GM19438 (cell line): ENCODE measurements around the gene LRMDA.
"Not testable (repeated sequence)": the region's sequence is repeated elsewhere in the genome, so short reads cannot be mapped to it uniquely, and the experiment has no call there.

ENCODE experiments used
- ATAC-seq: cut with Tn5 transposase; IDR thresholded peaks from one replicate; pipeline ENCODE4 v1.9.1; 2021; ENCODE audit warnings: low read depth; ENCODE audit not compliant: unreplicated experiment

Gene LRMDA

GRCh38 chr10:76049581-76050290, 618.3 kb downstream of the LRMDA start:
- ATAC-seq = no peak

- ATAC-seq = no peak
These were observed 618.8 kb downstream of the LRMDA start for GRCh38 chr10:76050291-76050625.

GRCh38 chr10:76051007-76051936, 619.8 kb downstream of the LRMDA start:
- no peak for ATAC-seq

GRCh38 chr10:76052682-76053503, 621.5 kb downstream of the LRMDA start:
- no peak for ATAC-seq

- ATAC-seq = no peak
These were observed 624.0 kb downstream of the LRMDA start for GRCh38 chr10:76055466-76055865.

GRCh38 chr10:76055963-76056362, 624.5 kb downstream of the LRMDA start:
- ATAC-seq = no peak

- not testable (repeated sequence) for ATAC-seq
These were observed 629.6 kb downstream of the LRMDA start for GRCh38 chr10:76060993-76061392.

- no peak for ATAC-seq
These were observed 635.0 kb downstream of the LRMDA start for GRCh38 chr10:76066457-76066856.

GRCh38 chr10:76067447-76067846, 636.0 kb downstream of the LRMDA start:
- ATAC-seq = no peak

- no peak for ATAC-seq
These were observed 637.4 kb downstream of the LRMDA start for GRCh38 chr10:76068856-76069255.

GRCh38 chr10:76070916-76071315, 639.5 kb downstream of the LRMDA start:
- no peak for ATAC-seq

GRCh38 chr10:76071653-76072365, 640.4 kb downstream of the LRMDA start:
- ATAC-seq = no peak

GRCh38 chr10:76072384-76072783, 641.0 kb downstream of the LRMDA start:
- no peak for ATAC-seq

GRCh38 chr10:76073524-76073923, 642.1 kb downstream of the LRMDA start:
- ATAC-seq = no peak

GRCh38 chr10:76074659-76075058, 643.2 kb downstream of the LRMDA start:
- no peak for ATAC-seq

GRCh38 chr10:76080451-76080850, 649.0 kb downstream of the LRMDA start:
- ATAC-seq = no peak

GRCh38 chr10:76080991-76081390, 649.6 kb downstream of the LRMDA start:
- ATAC-seq = no peak

GRCh38 chr10:76082232-76082631, 650.8 kb downstream of the LRMDA start:
- ATAC-seq = no peak

- ATAC-seq = no peak
These were observed 651.5 kb downstream of the LRMDA start for GRCh38 chr10:76082956-76083355.
